CD14-positive monocyte (primary cell): ENCODE results near the gene RTBDN. TPM values are rescaled to one million over a fixed set of nuclear protein-coding genes. Genes with fewer than 3 reads are reported as not detected.
A peak's percentile ranks its signal among the peaks of the same experiment; 100 is the strongest.

Experiments used
- DNase-seq, 3 donors: peaks; one replicate each; pipeline ENCODE4 v3.0.0-alpha.2; 2011 to 2022
- H2AFZ ChIP-seq: 2 replicates; pipeline ENCODE4 v1.6.0; 2012; ENCODE audit warnings: mild to moderate bottlenecking, low read depth, low read length, inconsistent platforms; ENCODE audit not compliant: insufficient read depth, poor library complexity, severe bottlenecking
- H3K27ac ChIP-seq, 2 donors: 1 replicate in 1 of 2; 2 replicates in 1 of 2; pipeline ENCODE4 v1.5.1; 2012 to 2013; ENCODE audit warnings: low read length in 2 of 2, control low read depth in 1 of 2, inconsistent platforms in 1 of 2, low read depth in 1 of 2, mild to moderate bottlenecking in 1 of 2
- H3K27me3 ChIP-seq, 2 donors: one replicate each; pipeline versions ENCODE4 v1.6.0 to v1.6.1; 2011 to 2013; ENCODE audit warnings: low read length in 2 of 2; ENCODE audit not compliant: control insufficient read depth in 2 of 2, insufficient read depth in 2 of 2
- H3K36me3 ChIP-seq, 2 donors: replicated peaks in 1 of 2; 1 replicate in 1 of 2; 2 replicates in 1 of 2; pipeline versions ENCODE4 v1.5.1 to v1.6.1; 2012 to 2013; ENCODE audit warnings: low read length in 2 of 2, control low read depth in 1 of 2, inconsistent platforms in 1 of 2, mild to moderate bottlenecking in 1 of 2; ENCODE audit not compliant: insufficient read depth in 2 of 2, control insufficient read depth in 1 of 2
- H3K4me1 ChIP-seq, 2 donors: 1 replicate in 1 of 2; 2 replicates in 1 of 2; pipeline versions ENCODE4 v1.5.1 to v1.6.1; 2012 to 2013; ENCODE audit warnings: low read length in 2 of 2, control low read depth in 1 of 2, inconsistent platforms in 1 of 2, mild to moderate bottlenecking in 1 of 2, moderate library complexity in 1 of 2; ENCODE audit not compliant: insufficient read depth in 2 of 2, control insufficient read depth in 1 of 2
- H3K4me2 ChIP-seq: replicated peaks from 2 replicates; pipeline ENCODE3; 2012; ENCODE audit warnings: low read length, moderate library complexity, mild to moderate bottlenecking; ENCODE audit not compliant: poor library complexity, severe bottlenecking; ENCODE audit errors: extremely low read depth
- H3K4me3 ChIP-seq, 3 experiments: fragments of 200-600 bp in 1 of 3; sonication (generic) in 1 of 3; replicated peaks in 1 of 3; 1 replicate in 2 of 3; 2 replicates in 1 of 3; pipeline ENCODE4 v1.5.1; 2011 to 2013; ENCODE audit warnings: low read length in 3 of 3, mild to moderate bottlenecking in 3 of 3, control low read depth in 2 of 3, low read depth in 2 of 3, inconsistent platforms in 1 of 3, moderate library complexity in 1 of 3
- H3K79me2 ChIP-seq: 2 replicates; pipeline ENCODE4 v1.6.0; 2012; ENCODE audit warnings: mild to moderate bottlenecking, control low read depth, inconsistent platforms, low read length, moderate library complexity; ENCODE audit not compliant: insufficient read depth
- H3K9ac ChIP-seq: 2 replicates; pipeline ENCODE4 v1.6.0; 2017; ENCODE audit warnings: low read length, mild to moderate bottlenecking; ENCODE audit not compliant: insufficient read depth, poor library complexity, severe bottlenecking
- H3K9me3 ChIP-seq, 2 donors: replicated peaks in 1 of 2; 1 replicate in 1 of 2; 2 replicates in 1 of 2; pipeline versions ENCODE4 v1.5.1 to v1.6.1; 2012 to 2013; ENCODE audit warnings: low read length in 2 of 2, control low read depth in 1 of 2; ENCODE audit not compliant: control insufficient read depth in 1 of 2, insufficient read depth in 1 of 2
- H4K20me1 ChIP-seq: 2 replicates; pipeline ENCODE4 v1.6.0; 2012; ENCODE audit warnings: mild to moderate bottlenecking, low read length, control low read depth, moderate library complexity; ENCODE audit not compliant: insufficient read depth
- H3K27ac Mint-ChIP-seq, 7 donors: one replicate each; pipeline ENCODE4 v1.8.0; 2020; ENCODE audit warnings: mild to moderate bottlenecking in 7 of 7, mixed read lengths in 7 of 7, moderate library complexity in 6 of 7, inconsistent platforms in 2 of 7
- H3K27me3 Mint-ChIP-seq, 3 donors: one replicate each; pipeline ENCODE4 v1.8.0; 2021 to 2022; ENCODE audit warnings: low read depth in 3 of 3, mild to moderate bottlenecking in 3 of 3, mixed read lengths in 3 of 3, moderate library complexity in 3 of 3, inconsistent platforms in 1 of 3
- H3K36me3 Mint-ChIP-seq, 2 donors: one replicate each; pipeline ENCODE4 v1.8.0; 2020; ENCODE audit warnings: mixed read lengths in 2 of 2, inconsistent platforms in 1 of 2, mild to moderate bottlenecking in 1 of 2
- H3K4me1 Mint-ChIP-seq: one replicate; pipeline ENCODE4 v1.8.0; 2020; ENCODE audit warnings: mild to moderate bottlenecking, mixed read lengths
- H3K4me3 Mint-ChIP-seq, 2 donors: one replicate each; pipeline ENCODE4 v1.8.0; 2020; ENCODE audit warnings: mild to moderate bottlenecking in 2 of 2, mixed read lengths in 2 of 2, moderate library complexity in 1 of 2
- H3K9me3 Mint-ChIP-seq, 7 donors: one replicate each; pipeline ENCODE4 v1.8.0; 2020 to 2022; ENCODE audit warnings: mixed read lengths in 7 of 7, mild to moderate bottlenecking in 6 of 7, moderate library complexity in 6 of 7, inconsistent platforms in 2 of 7
- WGBS: methylation state at CpG from one replicate; pipeline ENCODE4 v1.1.5; 2013; ENCODE audit warnings: missing lambda C conversion rate; ENCODE audit not compliant: insufficient coverage; 5-methylcytosine and 5-hydroxymethylcytosine counted together
- intact Hi-C, 2 donors: fragments of 100-400 bp; cut with micrococcal nuclease; formaldehyde crosslinking; loops; one replicate each; pipeline versions ENCODE4 v1.15.0 to v1.15.1; 2023
- polyA plus RNA-seq, 3 donors: library from polyadenylated mRNA; depleted of rRNA in 1 of 3; unstranded in 2 of 3; stranded (reverse) in 1 of 3; fragments of 300-500 nt in 2 of 3; fragments of >200 nt in 1 of 3; fragmentation: Illumina TruSeq in 2 of 3; gene quantifications; 1 replicate in 2 of 3; 2 replicates in 1 of 3; pipeline ENCODE4 v1.2.3, GENCODE V29; 2012 to 2021
- TF ChIP-seq, protein P1 (sequence below): fragments of 200-600 bp; IDR thresholded peaks from one replicate; pipeline ENCODE4 v1.8.0; 2022; ENCODE audit warnings: antibody characterized with exemption, mild to moderate bottlenecking

The RTBDN gene
- polyA plus RNA-seq, 3 donors, result not detected

- TF ChIP-seq, protein P1, sequence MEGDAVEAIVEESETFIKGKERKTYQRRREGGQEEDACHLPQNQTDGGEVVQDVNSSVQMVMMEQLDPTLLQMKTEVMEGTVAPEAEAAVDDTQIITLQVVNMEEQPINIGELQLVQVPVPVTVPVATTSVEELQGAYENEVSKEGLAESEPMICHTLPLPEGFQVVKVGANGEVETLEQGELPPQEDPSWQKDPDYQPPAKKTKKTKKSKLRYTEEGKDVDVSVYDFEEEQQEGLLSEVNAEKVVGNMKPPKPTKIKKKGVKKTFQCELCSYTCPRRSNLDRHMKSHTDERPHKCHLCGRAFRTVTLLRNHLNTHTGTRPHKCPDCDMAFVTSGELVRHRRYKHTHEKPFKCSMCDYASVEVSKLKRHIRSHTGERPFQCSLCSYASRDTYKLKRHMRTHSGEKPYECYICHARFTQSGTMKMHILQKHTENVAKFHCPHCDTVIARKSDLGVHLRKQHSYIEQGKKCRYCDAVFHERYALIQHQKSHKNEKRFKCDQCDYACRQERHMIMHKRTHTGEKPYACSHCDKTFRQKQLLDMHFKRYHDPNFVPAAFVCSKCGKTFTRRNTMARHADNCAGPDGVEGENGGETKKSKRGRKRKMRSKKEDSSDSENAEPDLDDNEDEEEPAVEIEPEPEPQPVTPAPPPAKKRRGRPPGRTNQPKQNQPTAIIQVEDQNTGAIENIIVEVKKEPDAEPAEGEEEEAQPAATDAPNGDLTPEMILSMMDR, result no peak
- H3K36me3 ChIP-seq, result no peaks in the 10 kb centered on the region
Measured at GRCh38 chr19:12843999-12844732, 9.8 kb upstream of the RTBDN start.

GRCh38 chr19:12843328-12843727 lies 8.9 kb upstream of the RTBDN start:
- intact Hi-C loops, result loop anchor here in 1 of 2 donors (5.0 kb wide), 1 partner anchor 36 kb away; the partner anchor contains the start of gene RNASEH2A

More at GRCh38 chr19:12843999-12844732, 9.8 kb upstream of the RTBDN start:
- Mint-ChIP-seq H3K4me1 (peaks cover 23% of the 10 kb centered on the region), H3K36me3 (peaks cover 2 to 5% of the 10 kb centered on the region in 2 donors), H3K4me3 (no peak overlapping the region), H3K9me3 (peaks cover 3 to 18% (median 14%) of the 10 kb centered on the region in 7 donors), H3K27me3 (peaks cover 48 to 72% (median 55%) of the 10 kb centered on the region in 3 donors), H3K27ac (peak overlapping the region in 1 of 7 donors; percentile 21)
- Histone ChIP-seq H3K4me2 (no peak overlapping the region), H3K79me2 (no peaks in the 10 kb centered on the region), H2AFZ (no peak overlapping the region), H3K27ac (no peak overlapping the region), H3K9me3 (peaks cover 6 to 17% of the 10 kb centered on the region in 2 donors), H4K20me1 (no peaks in the 10 kb centered on the region), H3K4me3 (no peak overlapping the region), H3K27me3 (peaks cover 24 to 54% of the 10 kb centered on the region in 2 donors), H3K4me1 (peaks cover 19 to 23% of the 10 kb centered on the region in 2 donors), H3K9ac (no peak overlapping the region)
- DNase-seq, result no peak
- 86% methylated on average over 3 of the region's 3 CpGs for WGBS
- intact Hi-C loops, result loop anchor here in 1 of 2 donors (5.0 kb wide), 1 partner anchor 37 kb away; the partner anchor contains the start of gene RNASEH2A

More at GRCh38 chr19:12843328-12843727, 8.9 kb upstream of the RTBDN start:
- Histone ChIP-seq H3K9ac (no peak overlapping the region), H2AFZ (no peak overlapping the region), H3K36me3 (no peaks in the 10 kb centered on the region), H3K4me2 (no peak overlapping the region), H3K27ac (no peak overlapping the region), H3K4me3 (no peak overlapping the region), H3K9me3 (peaks cover 6 to 25% of the 10 kb centered on the region in 2 donors), H4K20me1 (no peaks in the 10 kb centered on the region), H3K4me1 (peaks cover 26 to 32% of the 10 kb centered on the region in 2 donors), H3K79me2 (no peaks in the 10 kb centered on the region), H3K27me3 (peaks cover 31 to 63% of the 10 kb centered on the region in 2 donors)
- Mint-ChIP-seq H3K27ac (no peak overlapping the region), H3K9me3 (peaks cover 3 to 20% (median 16%) of the 10 kb centered on the region in 7 donors), H3K36me3 (peaks cover 2 to 5% of the 10 kb centered on the region in 2 donors), H3K4me1 (peaks cover 29% of the 10 kb centered on the region), H3K27me3 (peaks cover 55 to 81% (median 61%) of the 10 kb centered on the region in 3 donors), H3K4me3 (no peak overlapping the region)
- DNase-seq, result no peak
- TF ChIP-seq, protein P1, result no peak
- 93% methylated on average over 10 of the region's 11 CpGs for WGBS
